ENCODE data around the gene NNAT. TPM values are rescaled to one million over a fixed set of nuclear protein-coding genes. Genes with fewer than 3 reads are reported as not detected.

NNAT gene
- total RNA-seq, 1 donor from 2014 or later = 87.4 TPM

GRCh38 chr20:37522260-37523011, 1.4 kb downstream of the NNAT start:
- Mint-ChIP-seq H3K4me3 (ENCODE audit: low read depth) (peak overlapping the region; percentile 81), H3K27ac (no peak overlapping the region), H3K36me3 (ENCODE audit: insufficient read depth) (peaks cover 20% of the 10 kb centered on the region), H3K4me1 (ENCODE audit: low read depth) (peaks cover 40% of the 10 kb centered on the region), H3K9me3 (ENCODE audit: low read depth) (no peaks in the 10 kb centered on the region), H3K27me3 (no peaks in the 10 kb centered on the region)
- no peak for TF ChIP-seq CTCF (IDR thresholded peaks at IDR 0.05; ENCODE audit: unreplicated experiment)
- DNase-seq (ENCODE audit: low spot score, unreplicated experiment) = no peak

- H3K36me3 Mint-ChIP-seq (ENCODE audit: insufficient read depth) = peaks cover 16% of the 10 kb centered on the region
- no peak for TF ChIP-seq CTCF (IDR thresholded peaks at IDR 0.05; ENCODE audit: unreplicated experiment)
- DNase-seq (ENCODE audit: low spot score, unreplicated experiment) = no peak
- H3K27me3 Mint-ChIP-seq = no peaks in the 10 kb centered on the region
- H3K4me3 Mint-ChIP-seq (ENCODE audit: low read depth) = no peak overlapping the region
- H3K4me1 Mint-ChIP-seq (ENCODE audit: low read depth) = peaks cover 38% of the 10 kb centered on the region
- H3K27ac Mint-ChIP-seq = no peak overlapping the region
- no peaks in the 10 kb centered on the region for H3K9me3 Mint-ChIP-seq (ENCODE audit: low read depth)
Measured at GRCh38 chr20:37523012-37523391, 2.0 kb downstream of the NNAT start.

- Mint-ChIP-seq H3K36me3 (ENCODE audit: insufficient read depth) (peaks cover 12% of the 10 kb centered on the region), H3K27ac (peak overlapping the region; percentile 94)
Measured at GRCh38 chr20:37523911-37524700, 3.1 kb downstream of the NNAT start.

GRCh38 chr20:37524859-37525708, 4.0 kb downstream of the NNAT start:
- peaks cover 11% of the 10 kb centered on the region for H3K36me3 Mint-ChIP-seq (ENCODE audit: insufficient read depth)
- no peak for TF ChIP-seq CTCF (IDR thresholded peaks at IDR 0.05; ENCODE audit: unreplicated experiment)
- no peak for DNase-seq (ENCODE audit: low spot score, unreplicated experiment)
- H3K4me3 Mint-ChIP-seq (ENCODE audit: low read depth) = no peak overlapping the region
- peak overlapping the region; percentile 41 for H3K27ac Mint-ChIP-seq
- H3K4me1 Mint-ChIP-seq (ENCODE audit: low read depth) = peaks cover 46% of the 10 kb centered on the region
- H3K9me3 Mint-ChIP-seq (ENCODE audit: low read depth) = no peaks in the 10 kb centered on the region
- no peaks in the 10 kb centered on the region for H3K27me3 Mint-ChIP-seq

More at GRCh38 chr20:37523911-37524700, 3.1 kb downstream of the NNAT start:
- DNase-seq (ENCODE audit: low spot score, unreplicated experiment) = no peak
- TF ChIP-seq CTCF (IDR thresholded peaks at IDR 0.05; ENCODE audit: unreplicated experiment) = no peak
- H3K4me1 Mint-ChIP-seq (ENCODE audit: low read depth) = peaks cover 44% of the 10 kb centered on the region
- no peaks in the 10 kb centered on the region for H3K27me3 Mint-ChIP-seq
- H3K4me3 Mint-ChIP-seq (ENCODE audit: low read depth) = peak overlapping the region; percentile 51
- no peaks in the 10 kb centered on the region for H3K9me3 Mint-ChIP-seq (ENCODE audit: low read depth)

DNA sequence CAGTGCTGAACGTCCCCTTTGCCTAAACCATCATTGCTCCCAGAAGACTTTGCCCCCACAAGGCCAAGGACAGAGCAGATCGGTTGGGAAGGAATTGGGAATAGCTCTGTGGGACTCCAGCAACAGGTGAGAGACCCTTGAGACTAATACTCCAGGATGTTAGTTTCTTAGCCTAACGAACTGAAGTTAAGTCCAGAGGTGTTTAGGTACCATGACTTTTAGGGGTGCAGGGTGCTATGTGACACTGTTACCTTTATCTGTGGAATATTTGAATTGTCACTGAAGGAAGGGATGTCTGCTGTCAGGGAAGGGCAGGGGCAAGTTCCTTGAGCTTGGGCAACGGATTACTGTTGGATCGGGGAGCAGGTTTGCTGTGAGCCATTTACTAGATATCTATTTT, 4.8 kb downstream of the NNAT start:
- H3K4me1 Mint-ChIP-seq (ENCODE audit: low read depth) = peaks cover 41% of the 10 kb centered on the region
- peak overlapping the region; percentile 11 for H3K4me3 Mint-ChIP-seq (ENCODE audit: low read depth)
- no peaks in the 10 kb centered on the region for H3K27me3 Mint-ChIP-seq
- no peaks in the 10 kb centered on the region for H3K9me3 Mint-ChIP-seq (ENCODE audit: low read depth)
- no peak for TF ChIP-seq CTCF (IDR thresholded peaks at IDR 0.05; ENCODE audit: unreplicated experiment)
- DNase-seq (ENCODE audit: low spot score, unreplicated experiment) = no peak
- H3K36me3 Mint-ChIP-seq (ENCODE audit: insufficient read depth) = peaks cover 6% of the 10 kb centered on the region
- H3K27ac Mint-ChIP-seq = no peak overlapping the region

Measured in progenitor cell of endocrine pancreas (in vitro differentiated cells).